Measurements from ENCODE around the gene GSTM3. TPM values are rescaled to one million over a fixed set of nuclear protein-coding genes. Genes with fewer than 3 reads are reported as not detected.

GSTM3 gene
- total RNA-seq, 1 donor from 2014 or later: 8.3 TPM

Other genes with a start within 250 kb of the GSTM3 start
- 23.9 TPM for gene CYB561D1, start 246.9 kb downstream of the GSTM3 start, total RNA-seq (ENCODE audit: unreplicated experiment)
- 8.0 TPM for gene AMIGO1, start 231.3 kb downstream of the GSTM3 start, total RNA-seq (ENCODE audit: unreplicated experiment)
- gene GPR61, start 201.2 kb downstream of the GSTM3 start, total RNA-seq (ENCODE audit: unreplicated experiment): 0.76 TPM
- 13.8 TPM for gene GNAI3, start 192.4 kb downstream of the GSTM3 start, total RNA-seq (ENCODE audit: unreplicated experiment)
- gene GNAT2, start 121.4 kb downstream of the GSTM3 start, total RNA-seq (ENCODE audit: unreplicated experiment): not detected
- gene AMPD2, start 121.2 kb downstream of the GSTM3 start, total RNA-seq (ENCODE audit: unreplicated experiment): 49.3 TPM
- 12.3 TPM for gene GSTM4, start 84.9 kb downstream of the GSTM3 start, total RNA-seq (ENCODE audit: unreplicated experiment)
- 33.6 TPM for gene GSTM2, start 73.0 kb downstream of the GSTM3 start, total RNA-seq (ENCODE audit: unreplicated experiment)
- gene GSTM1, start 53.2 kb downstream of the GSTM3 start, total RNA-seq (ENCODE audit: unreplicated experiment): not detected
- 0.20 TPM for gene GSTM5, start 28.8 kb downstream of the GSTM3 start, total RNA-seq (ENCODE audit: unreplicated experiment)
- gene EPS8L3, start 22.9 kb upstream of the GSTM3 start, total RNA-seq (ENCODE audit: unreplicated experiment): not detected
- gene CSF1, start 169.8 kb upstream of the GSTM3 start, total RNA-seq (ENCODE audit: unreplicated experiment): 0.59 TPM
- gene AHCYL1, start 243.7 kb upstream of the GSTM3 start, total RNA-seq (ENCODE audit: unreplicated experiment): 73.8 TPM